IMR-90 (cell line): ENCODE data around the gene HLA-DMB. TPM values are rescaled to one million over a fixed set of nuclear protein-coding genes. Genes with fewer than 3 reads are reported as not detected.

Source experiments
- ATAC-seq: fragments of 200-7000 bp; cut with Tn5 transposase; 2 replicates; pipeline ENCODE4 v1.9.1; 2020; ENCODE audit warnings: low read depth, mild to moderate bottlenecking, moderate library complexity
- BruUV-seq: library from RNA; stranded (reverse); fragments of 400-500 nt; replicated peaks from 2 replicates; lab custom pipeline; 2021; lab: Mats Ljungman, UMichigan
- CTCF ChIA-PET: fragments of 300-600 bp; formaldehyde crosslinking; extraction: SDS; loops from one replicate; lab custom pipeline; 2021; ENCODE audit warnings: antibody characterized with exemption; lab: Yijun Ruan, JAX
- POLR2A ChIA-PET: fragments of 300-600 bp; sonication (Branson Sonifier 250); formaldehyde crosslinking; loops from one replicate; lab custom pipeline; 2022; ENCODE audit warnings: antibody characterized with exemption; ENCODE audit not compliant: unreplicated experiment; lab: Charles Lee
- DNase-seq: peaks from one replicate; pipeline ENCODE4 v3.0.0; 2013
- H2AFZ ChIP-seq: replicated peaks from 2 replicates; pipeline ENCODE3; 2013; ENCODE audit warnings: low read length, mild to moderate bottlenecking; ENCODE audit not compliant: poor library complexity
- H2AK5ac ChIP-seq: 2 replicates; pipeline ENCODE4 v1.6.1; 2013; ENCODE audit warnings: low read depth, low read length, inconsistent platforms
- H2AK9ac ChIP-seq: replicated peaks from 2 replicates; pipeline ENCODE3; 2013; ENCODE audit warnings: mild to moderate bottlenecking, low read depth, low read length, moderate library complexity; ENCODE audit not compliant: poor library complexity
- H2BK120ac ChIP-seq: 2 replicates; pipeline ENCODE4 v1.6.1; 2013; ENCODE audit warnings: low read depth, low read length, inconsistent platforms
- H2BK15ac ChIP-seq: 3 replicates; pipeline ENCODE4 v1.6.1; 2013; ENCODE audit warnings: low read depth, low read length, inconsistent platforms
- H2BK20ac ChIP-seq: 2 replicates; pipeline ENCODE4 v1.6.1; 2013; ENCODE audit warnings: low read depth, mild to moderate bottlenecking, inconsistent platforms, low read length, moderate library complexity
- H2BK5ac ChIP-seq: 2 replicates; pipeline ENCODE4 v1.6.1; 2013; ENCODE audit warnings: mild to moderate bottlenecking, low read depth, low read length, inconsistent platforms; ENCODE audit not compliant: poor library complexity, severe bottlenecking
- H3K14ac ChIP-seq: replicated peaks from 2 replicates; pipeline ENCODE4 v1.6.1; 2013; ENCODE audit warnings: low read depth, low read length, inconsistent platforms
- H3K18ac ChIP-seq: 2 replicates; pipeline ENCODE4 v1.6.1; 2013; ENCODE audit warnings: low read depth, low read length, control low read depth
- H3K23ac ChIP-seq: 2 replicates; pipeline ENCODE4 v1.6.1; 2013; ENCODE audit warnings: low read depth, low read length, inconsistent platforms
- H3K27ac ChIP-seq: 2 replicates; pipeline ENCODE4 v1.5.1; 2013; ENCODE audit warnings: mild to moderate bottlenecking, control low read depth, low read length; ENCODE audit not compliant: insufficient read depth
- H3K27me3 ChIP-seq: 2 replicates; pipeline ENCODE4 v1.6.1; 2013; ENCODE audit warnings: low read length; ENCODE audit not compliant: control insufficient read depth, insufficient read depth
- H3K36me3 ChIP-seq: 2 replicates; pipeline ENCODE4 v1.6.1; 2013; ENCODE audit warnings: low read length, mixed read lengths; ENCODE audit not compliant: control insufficient read depth, insufficient read depth
- H3K4ac ChIP-seq: 2 replicates; pipeline ENCODE4 v1.6.1; 2013; ENCODE audit warnings: low read depth, low read length, inconsistent platforms
- H3K4me1 ChIP-seq: 2 replicates; pipeline ENCODE4 v1.6.1; 2013; ENCODE audit warnings: low read length, mixed read lengths; ENCODE audit not compliant: control insufficient read depth, insufficient read depth
- H3K4me2 ChIP-seq: 2 replicates; pipeline ENCODE4 v1.6.1; 2013; ENCODE audit warnings: low read depth, mild to moderate bottlenecking, control low read depth, low read length, moderate library complexity
- H3K4me3 ChIP-seq: 2 replicates; pipeline ENCODE4 v1.5.1; 2013; ENCODE audit warnings: low read depth, mild to moderate bottlenecking, control low read depth, low read length, moderate library complexity; ENCODE audit not compliant: insufficient read depth
- H3K56ac ChIP-seq: 2 replicates; pipeline ENCODE4 v1.6.1; 2013; ENCODE audit warnings: low read length, inconsistent platforms; ENCODE audit not compliant: insufficient read depth; ENCODE audit errors: extremely low read depth
- H3K79me1 ChIP-seq, 2 experiments: 2 replicates each; pipeline ENCODE4 v1.6.1; 2013; ENCODE audit warnings: low read length in 2 of 2, inconsistent platforms in 1 of 2, low read depth in 1 of 2
- H3K9ac ChIP-seq: 2 replicates; pipeline ENCODE4 v1.6.1; 2013; ENCODE audit warnings: low read depth, low read length, control low read depth
- H3K9me1 ChIP-seq: 2 replicates; pipeline ENCODE4 v1.6.1; 2013; ENCODE audit warnings: low read length, inconsistent platforms; ENCODE audit not compliant: insufficient read depth
- H3K9me3 ChIP-seq: 2 replicates; pipeline ENCODE4 v1.6.1; 2013; ENCODE audit warnings: low read length; ENCODE audit not compliant: control insufficient read depth, insufficient read depth
- H4K20me1 ChIP-seq: 2 replicates; pipeline ENCODE4 v1.6.1; 2013; ENCODE audit warnings: low read length, inconsistent platforms; ENCODE audit not compliant: insufficient read depth
- H4K5ac ChIP-seq: 2 replicates; pipeline ENCODE4 v1.6.1; 2013; ENCODE audit warnings: mild to moderate bottlenecking, low read depth, low read length, control low read depth
- H4K8ac ChIP-seq, 2 experiments: 2 replicates each; pipeline ENCODE4 v1.6.1; 2013; ENCODE audit warnings: low read depth in 2 of 2, low read length in 2 of 2, control low read depth in 1 of 2, inconsistent platforms in 1 of 2
- H4K91ac ChIP-seq: 2 replicates; pipeline ENCODE4 v1.6.1; 2013; ENCODE audit warnings: low read depth, low read length, inconsistent platforms; ENCODE audit not compliant: insufficient read depth
- CHD1 ChIP-seq: IDR thresholded peaks from 2 replicates; pipeline ENCODE4 v1.6.1; 2012; ENCODE audit warnings: low read depth, low read length, improper control_type of control experiment
- CTCF ChIP-seq: conservative IDR thresholded peaks from 2 replicates; pipeline ENCODE4 v1.5.1; 2012; ENCODE audit warnings: mild to moderate bottlenecking, low read depth, low read length, improper control_type of control experiment
- ELK1 ChIP-seq: fragments of 150-350 bp; IDR thresholded peaks from 2 replicates; pipeline ENCODE4 v1.6.1; 2016; ENCODE audit warnings: low read depth, mild to moderate bottlenecking, low read length, moderate library complexity, borderline replicate concordance
- FOS ChIP-seq: fragments of 150-350 bp; IDR thresholded peaks from 2 replicates; pipeline ENCODE4 v1.6.1; 2016; ENCODE audit warnings: low read depth, low read length
- MAFK ChIP-seq: IDR thresholded peaks from 2 replicates; pipeline ENCODE4 v1.6.1; 2012; ENCODE audit warnings: low read depth, low read length, improper control_type of control experiment
- MAZ ChIP-seq: IDR thresholded peaks from 2 replicates; pipeline ENCODE4 v1.6.1; 2012; ENCODE audit warnings: low read depth, mild to moderate bottlenecking, low read length, improper control_type of control experiment, moderate library complexity, borderline replicate concordance
- NFE2L2 ChIP-seq: fragments of 150-350 bp; IDR thresholded peaks from 2 replicates; pipeline ENCODE4 v1.6.1; 2016; ENCODE audit warnings: low read depth, mild to moderate bottlenecking, low read length
- POLR2A ChIP-seq: IDR thresholded peaks from 2 replicates; pipeline ENCODE4 v1.6.1; 2012; ENCODE audit warnings: mild to moderate bottlenecking, low read depth, low read length
- RAD21 ChIP-seq: IDR thresholded peaks from 2 replicates; pipeline ENCODE4 v1.6.1; 2012; ENCODE audit warnings: low read length, improper control_type of control experiment
- RCOR1 ChIP-seq: IDR thresholded peaks from 2 replicates; pipeline ENCODE4 v1.6.1; 2012; ENCODE audit warnings: mild to moderate bottlenecking, low read length, improper control_type of control experiment; ENCODE audit not compliant: insufficient replicate concordance
- SMC3 ChIP-seq: fragments of 150-350 bp; IDR thresholded peaks from 2 replicates; pipeline ENCODE4 v1.6.1; 2016; ENCODE audit warnings: low read depth, mild to moderate bottlenecking, antibody characterized with exemption, low read length, moderate library complexity
- USF2 ChIP-seq: fragments of 150-350 bp; IDR thresholded peaks from 2 replicates; pipeline ENCODE4 v1.6.1; 2017; ENCODE audit warnings: mild to moderate bottlenecking, antibody characterized with exemption, low read length, low read depth
- WGBS, 2 experiments: methylation state at CpG; one replicate each; pipeline versions ENCODE4 v1.1.5 to v1.1.7; 2013; ENCODE audit warnings: missing lambda C conversion rate in 2 of 2; ENCODE audit not compliant: insufficient read length in 1 of 2; ENCODE audit errors: extremely low coverage in 2 of 2; 5-methylcytosine and 5-hydroxymethylcytosine counted together
- dilution Hi-C: fragments of 300-500 bp; cut with HindIII; formaldehyde crosslinking; loops from one replicate; pipeline ENCODE4 v1.14.3; 2018; ENCODE audit warnings: low sequenced_read_pairs; ENCODE audit not compliant: unreplicated experiment
- in situ Hi-C: fragments of 300-500 bp; cut with MboI; formaldehyde crosslinking; loops from 3 replicates; pipeline ENCODE4 v1.14.3; 2019; ENCODE audit warnings: low sequenced_read_pairs, inconsistent platforms, mixed read lengths
- intact Hi-C: fragments of 100-400 bp; cut with micrococcal nuclease; formaldehyde crosslinking; loops from 2 replicates; pipeline ENCODE4 v1.10.0; 2022
- polyA plus RNA-seq, 3 experiments: library from polyadenylated mRNA; depleted of rRNA; stranded (reverse); fragments of >200 nt; gene quantifications; 2 replicates each; pipeline ENCODE4 v1.2.3, GENCODE V29; 2012; ENCODE audit warnings: low replicate concordance in 1 of 3
- total RNA-seq: library from RNA; depleted of rRNA; stranded (reverse); fragments of >200 nt; gene quantifications from 2 replicates; pipeline ENCODE4 v1.2.3, GENCODE V29; 2012

Gene HLA-DMB
- total and polyA plus RNA-seq, 2 of the 4 experiments (the other 2 are of a cell fraction): 0.18 to 0.19 TPM

GRCh38 chr6:32952817-32953739, 12.2 kb upstream of the HLA-DMB start, which contains the start of gene HLA-DMA:
Gene HLA-DMA, minus strand, starts transcription at chr6:32953097. Its CDS starts 61 bp downstream, at chr6:32953036.
- dilution Hi-C loops: no loop called here
- ATAC-seq: peak; percentile 99
- 72% methylated on average over 6 of the region's 10 CpGs; no CpG with 5 or more reads in 1 of the 2 experiments for WGBS, 2 experiments
- TF ChIP-seq NFE2L2: no peak
- TF ChIP-seq FOS: no peak
- TF ChIP-seq ELK1: no peak
- no peak for TF ChIP-seq USF2
- peak; percentile 75 for TF ChIP-seq CTCF
- no peak for TF ChIP-seq POLR2A
- TF ChIP-seq SMC3: peak; percentile 77
- TF ChIP-seq MAZ: peak; percentile 16; the same call in 1 of the 2 replicates
- no peak for TF ChIP-seq CHD1
- peak; percentile 67 for TF ChIP-seq RAD21
- TF ChIP-seq RCOR1: no peak
- no peak for TF ChIP-seq MAFK

More at GRCh38 chr6:32952817-32953739, 12.2 kb upstream of the HLA-DMB start, which contains the start of gene HLA-DMA:
- Histone ChIP-seq H2BK20ac (no peak within 1 kb of the TSS), H3K4ac (no peak within 1 kb of the TSS), H3K14ac (peak within 1 kb of the TSS; percentile 16; the same call in 1 of the 2 replicates), H4K8ac (peak within 1 kb of the TSS in 1 of 2 experiments; percentile 53; a peak in 2 of 4 replicates), H3K79me1 (0 out of 4 replicates have a peak, but pooled peaks cover 0 to 3% of the 10 kb centered on the region in 2 experiments), H3K23ac (no peak within 1 kb of the TSS), H3K4me1 (peaks cover 3% of the 10 kb centered on the region; the same call in 1 of the 2 replicates), H3K27ac (peak within 1 kb of the TSS; percentile 8; the same call in 1 of the 2 replicates), H4K91ac (peak within 1 kb of the TSS; percentile 27; the same call in 1 of the 2 replicates), H4K20me1 (no peaks in the 10 kb centered on the region), H3K9ac (no peak within 1 kb of the TSS), H3K56ac (no peak within 1 kb of the TSS), H3K9me3 (no peaks in the 10 kb centered on the region), H2BK15ac (peak within 1 kb of the TSS; percentile 9; the same call in 2 of the 3 replicates), H2AFZ (peak within 1 kb of the TSS; percentile 45), H4K5ac (peak within 1 kb of the TSS; percentile 32), H3K4me2 (peak within 1 kb of the TSS; percentile 42), H3K18ac (no peak within 1 kb of the TSS), H3K4me3 (no peak within 1 kb of the TSS), H2BK120ac (no peak within 1 kb of the TSS), H2AK5ac (peak within 1 kb of the TSS; percentile 32; the same call in 1 of the 2 replicates), H2AK9ac (no peak within 1 kb of the TSS), H3K36me3 (no peaks in the 10 kb centered on the region), H3K9me1 (peaks cover 4% of the 10 kb centered on the region; the same call in 1 of the 2 replicates), H3K27me3 (no peaks in the 10 kb centered on the region), H2BK5ac (peak within 1 kb of the TSS; percentile 2)
- POLR2A ChIA-PET: interaction anchor here (0.6 to 2.6 kb wide), 4 partner anchors 18 to 255 kb away, joined by 3 to 15 read pairs (median 4); no protein-coding TSS in a partner anchor
- in situ Hi-C loops: loop anchor here (25.0 kb wide), 1 partner anchor 766 kb away; the partner anchor contains the start of genes AGER, AGPAT1, GPSM3 and PBX2
- intact Hi-C loops: loop anchor here (1.0 kb wide), 5 partner anchors 16 to 115 kb away; partner anchors contain the start of gene TAP2
- CTCF ChIA-PET: interaction anchor here (0.6 to 2.6 kb wide), 16 partner anchors 9 to 657 kb away, joined by 3 to 22 read pairs (median 4); partner anchors contain the start of genes BRD2 and HLA-DMB
- BruUV-seq: no TSS peak
- DNase-seq: peak; percentile 96
